Activated CD8-positive, alpha-beta memory T cell treated with anti-CD3 and anti-CD28 coated beads, Interleukin-2, amount 50 U/mL, for 48 hours (primary cell): Measurements from ENCODE around the gene CIAO1.
"Not testable (repeated sequence)": the region's sequence is repeated elsewhere in the genome, so short reads cannot be mapped to it uniquely, and the experiment has no call there.

ENCODE experiments used
- DNase-seq: peaks from one replicate; pipeline ENCODE4 v3.0.0-alpha.2; 2020

The CIAO1 gene

GRCh38 chr2:96265840-96266679 is at the start of gene CIAO1, which contains the start of gene TMEM127:
Gene CIAO1, plus strand, starts transcription at chr2:96266225. Its CDS starts 126 bp downstream, at chr2:96266351.
Gene TMEM127, minus strand, starts transcription at chr2:96265997. Its CDS starts 616 bp downstream, at chr2:96265381.
- peak; percentile 99 for DNase-seq

- no peak for DNase-seq
Measured at GRCh38 chr2:96218508-96219131, 47.4 kb upstream of the CIAO1 start.

DNA sequence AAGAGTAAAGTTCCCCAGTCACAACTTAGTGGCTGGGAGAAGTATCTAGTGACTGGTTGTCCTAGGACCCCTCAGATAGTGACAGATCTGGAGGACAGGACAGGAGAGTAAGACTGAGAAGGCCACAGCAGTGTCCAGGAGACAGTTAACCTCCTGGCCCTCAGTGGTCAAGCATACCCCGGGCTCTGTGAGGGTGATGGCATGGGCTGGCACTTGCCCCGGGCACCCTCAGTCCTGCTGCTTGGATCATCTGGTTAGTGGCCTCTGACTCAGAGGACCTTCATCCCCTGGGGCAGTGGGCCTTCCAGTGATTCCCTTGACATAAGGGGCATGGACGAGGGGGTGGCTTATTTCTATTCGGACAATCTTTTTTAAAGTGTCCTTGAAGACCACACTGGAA is 46.1 kb upstream of the CIAO1 start:
- DNase-seq, result not testable (repeated sequence)

- not testable (repeated sequence) for DNase-seq
Measured at GRCh38 chr2:96221106-96221505, 44.9 kb upstream of the CIAO1 start.

- no peak for DNase-seq
Measured at GRCh38 chr2:96225016-96225533, 41.0 kb upstream of the CIAO1 start.

GRCh38 chr2:96231316-96231715 is 34.7 kb upstream of the CIAO1 start:
- no peak for DNase-seq

DNA sequence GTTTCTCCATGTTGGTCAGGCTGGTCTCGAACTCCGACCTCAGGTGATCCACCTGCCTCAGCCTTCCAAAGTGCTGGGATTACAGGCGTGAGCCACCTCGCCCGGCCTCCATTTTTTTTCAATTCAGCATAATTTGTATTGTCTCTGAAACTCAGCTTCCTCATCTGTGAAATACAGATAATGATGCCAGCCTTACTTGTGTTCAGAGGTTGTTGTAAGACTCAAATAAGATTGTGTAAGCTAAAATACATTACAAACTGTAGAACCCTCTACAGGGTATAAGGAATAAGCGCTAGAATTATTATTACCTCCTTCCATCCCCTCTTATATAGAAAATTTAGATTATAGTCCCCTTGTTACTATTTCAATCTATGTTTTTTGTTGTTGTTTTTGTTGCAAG is 32.6 kb upstream of the CIAO1 start:
- no peak for DNase-seq

GRCh38 chr2:96233880-96234316 is 32.1 kb upstream of the CIAO1 start:
- no peak for DNase-seq

- DNase-seq, result no peak
Measured at GRCh38 chr2:96236882-96237281, 29.1 kb upstream of the CIAO1 start.

- DNase-seq, result no peak
Measured at GRCh38 chr2:96238266-96238665, 27.8 kb upstream of the CIAO1 start.

DNA sequence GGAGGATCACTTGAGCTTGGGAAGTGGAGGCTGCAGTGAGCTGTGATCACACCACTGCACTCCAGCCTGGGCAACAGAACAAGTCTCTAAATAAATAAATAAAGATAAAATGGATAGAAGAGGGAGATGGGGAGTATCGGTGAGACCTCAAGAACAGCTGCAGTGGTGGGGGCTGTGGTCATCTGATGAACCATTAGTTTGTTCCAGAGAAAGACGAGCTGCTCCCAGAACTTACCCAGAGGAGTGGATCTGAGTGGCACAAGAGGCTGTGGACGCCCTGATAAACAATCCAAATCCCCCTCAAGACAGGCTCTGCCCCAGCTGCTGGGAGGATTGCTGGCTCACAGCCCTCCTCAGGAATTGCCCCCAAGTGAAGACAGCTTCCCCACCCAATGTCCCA is 26.9 kb upstream of the CIAO1 start:
- no peak for DNase-seq

DNA sequence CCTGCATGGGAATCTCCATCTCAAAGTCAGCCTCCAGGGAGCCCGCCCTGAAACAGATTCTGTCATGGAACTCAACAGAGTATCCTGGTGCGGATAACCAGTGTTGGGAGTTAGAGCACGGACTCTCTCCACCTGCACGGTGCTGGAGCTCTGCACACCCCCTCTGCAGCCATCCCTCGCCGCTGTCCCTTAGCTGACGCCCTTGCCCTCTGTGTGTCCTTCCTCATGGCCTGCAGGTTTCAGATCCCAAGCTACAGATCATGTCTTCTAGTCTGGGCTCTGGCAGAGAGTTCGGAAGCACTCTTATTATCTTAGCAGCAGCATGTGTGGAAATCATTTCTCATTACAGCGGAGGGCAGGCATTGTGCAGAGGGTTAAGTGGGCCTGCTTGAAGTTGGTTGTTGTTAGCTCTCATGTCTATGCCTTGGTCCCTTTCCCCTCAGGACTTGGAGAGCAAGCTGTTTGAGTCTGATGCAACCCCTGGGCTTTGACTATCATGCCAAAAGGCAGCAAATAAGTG is 26.2 kb upstream of the CIAO1 start:
- DNase-seq, result no peak

DNA sequence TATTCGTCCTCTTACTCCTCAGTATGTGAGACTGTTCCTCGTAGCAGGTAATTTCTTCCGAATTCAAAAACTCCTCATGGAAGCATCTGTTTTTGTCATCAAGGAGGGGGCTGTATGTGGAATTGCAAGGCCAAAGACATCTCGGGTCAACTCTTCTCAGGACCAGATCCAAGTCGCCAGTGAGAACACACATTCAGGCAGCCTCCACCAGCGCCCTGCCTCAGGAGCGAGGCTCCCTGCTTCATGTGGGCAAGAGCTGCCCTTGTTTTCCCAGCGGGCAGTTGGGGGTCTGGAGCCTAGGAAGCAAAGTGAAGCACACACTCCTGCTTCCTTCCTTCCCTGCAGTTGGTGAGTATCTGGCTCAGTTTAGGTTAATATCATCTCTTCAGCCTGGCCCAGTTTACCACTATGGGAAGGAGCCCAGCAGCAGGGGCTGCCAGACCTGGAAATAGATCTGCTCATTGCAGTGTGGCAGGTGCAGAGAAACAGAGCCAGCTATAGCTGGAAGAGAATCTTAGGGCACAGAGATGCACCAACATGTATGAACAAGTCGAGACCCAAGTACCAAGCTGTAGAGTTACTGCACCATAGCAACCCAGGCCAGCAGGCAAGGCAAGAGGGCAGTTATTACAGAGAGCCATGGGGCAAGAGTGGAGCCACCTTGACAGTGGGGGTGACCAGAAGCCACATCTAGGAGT is 25.5 kb upstream of the CIAO1 start:
- DNase-seq, result no peak

DNA sequence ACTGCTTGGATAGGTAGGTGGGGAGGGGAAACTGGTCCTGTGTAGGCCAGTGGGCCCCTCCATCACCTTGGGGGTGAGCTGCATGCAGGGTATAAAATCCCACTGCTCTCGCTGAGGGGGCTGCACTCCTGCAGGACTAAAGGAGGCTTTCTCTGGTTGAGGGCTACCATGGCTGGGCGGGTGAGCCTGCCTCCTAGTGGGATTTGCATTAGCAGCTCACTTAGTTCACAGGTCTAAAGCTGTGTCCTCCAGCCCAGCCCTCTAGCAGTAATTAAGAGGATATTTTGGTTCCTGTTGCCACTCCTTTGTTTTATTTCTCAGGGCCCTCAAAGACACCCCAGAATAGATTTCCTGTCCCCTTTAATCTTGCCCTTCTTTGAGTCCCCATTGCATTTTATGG is 24.8 kb upstream of the CIAO1 start:
- DNase-seq, result no peak

- DNase-seq, result peak; percentile 69
Measured at GRCh38 chr2:96241900-96242611, 24.0 kb upstream of the CIAO1 start.

- DNase-seq, result no peak
Measured at GRCh38 chr2:96243843-96244242, 22.2 kb upstream of the CIAO1 start.

- DNase-seq, result no peak
Measured at GRCh38 chr2:96245609-96246390, 20.2 kb upstream of the CIAO1 start.

DNA sequence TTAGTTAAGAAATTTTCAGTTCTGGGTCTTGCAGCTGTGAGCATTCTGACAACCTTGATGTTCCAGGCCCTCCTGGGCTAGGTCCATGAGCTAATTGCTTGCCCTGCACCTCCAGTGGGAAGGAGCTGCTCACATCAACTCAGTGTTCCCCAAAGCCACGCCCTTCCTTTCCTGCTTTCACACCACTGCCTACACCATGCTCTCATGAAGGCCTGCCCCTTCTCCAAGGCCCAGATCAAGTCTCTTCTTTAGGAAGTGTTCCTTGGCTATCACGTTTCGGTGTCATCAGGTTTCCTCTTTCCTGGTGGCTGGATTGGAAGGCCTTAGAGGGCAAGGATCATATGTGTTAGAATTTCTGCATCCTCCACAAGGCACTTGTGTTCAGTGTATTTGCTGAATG is 19.0 kb upstream of the CIAO1 start:
- DNase-seq, result no peak

- DNase-seq, result no peak
Measured at GRCh38 chr2:96247896-96248295, 18.1 kb upstream of the CIAO1 start.

GRCh38 chr2:96248624-96249023 is 17.4 kb upstream of the CIAO1 start:
- no peak for DNase-seq

DNA sequence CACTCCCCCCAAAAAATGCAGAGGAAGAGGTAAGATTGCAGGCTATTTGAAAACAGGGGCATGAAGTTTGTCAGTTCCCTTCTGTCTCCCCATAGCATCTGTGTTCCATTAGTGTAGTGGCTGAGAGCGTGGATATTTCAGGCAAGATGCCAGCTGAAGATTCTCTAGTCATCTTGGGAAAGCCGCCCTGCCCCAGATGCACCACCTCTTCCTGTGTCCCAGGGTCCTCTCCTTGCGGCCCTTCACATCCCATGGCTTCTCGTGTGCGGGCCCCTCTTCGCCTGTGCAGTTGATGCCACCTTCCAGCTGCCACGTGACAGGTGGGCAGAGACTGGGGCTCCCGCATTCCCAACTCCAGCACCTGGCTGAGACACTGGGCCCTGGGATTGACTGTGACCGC is 16.4 kb upstream of the CIAO1 start:
- DNase-seq, result no peak

DNA sequence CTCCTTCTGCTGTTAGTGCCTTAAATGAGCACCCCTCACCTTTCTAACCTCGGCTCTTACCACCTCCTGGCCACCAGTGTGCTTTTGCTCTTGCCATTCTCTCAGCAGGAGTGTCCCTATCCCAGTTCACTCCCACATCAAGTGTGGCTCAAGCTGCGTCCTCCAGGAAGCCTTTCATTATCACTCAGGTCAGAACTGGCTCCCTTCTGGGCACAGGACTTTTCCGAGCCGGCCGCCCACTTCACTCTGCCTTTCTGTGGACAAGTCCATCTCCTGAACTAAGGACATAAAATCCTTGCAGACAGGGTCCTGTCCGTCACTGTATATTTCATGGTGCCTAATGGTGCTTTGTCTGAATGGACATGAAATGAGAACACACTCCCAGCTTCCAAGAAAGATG is 15.8 kb upstream of the CIAO1 start:
- DNase-seq, result no peak
